NCI-H2081 treated with DMSO at 0.1 percent for 48 hours (cell line): ENCODE measurements around the gene VWA8.
"Not testable (repeated sequence)": the region's sequence is repeated elsewhere in the genome, so short reads cannot be mapped to it uniquely, and the experiment has no call there.

Source experiments
- DNase-seq: peaks from one replicate; lab custom pipeline; 2025; lab: John Stamatoyannopoulos, UW

VWA8 gene

DNA sequence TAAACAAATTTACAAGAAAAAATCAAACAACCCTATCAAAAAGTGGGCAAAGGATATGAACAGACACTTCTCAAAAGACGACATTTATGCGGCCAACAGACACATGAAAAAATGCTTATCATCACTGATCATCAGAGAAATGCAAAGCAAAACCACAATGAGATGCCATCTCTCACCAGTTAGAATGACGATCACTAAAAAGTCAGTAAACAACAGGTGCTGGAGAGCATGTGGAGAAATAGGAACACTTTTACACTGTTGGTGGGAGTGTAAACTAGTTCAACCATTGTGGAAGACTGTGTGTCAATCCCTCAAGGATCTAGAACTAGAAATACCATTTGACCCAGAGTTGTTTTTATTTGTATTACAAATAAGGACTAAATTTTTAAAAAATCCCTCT is 215.4 kb downstream of the VWA8 start:
- DNase-seq = not testable (repeated sequence)

DNA sequence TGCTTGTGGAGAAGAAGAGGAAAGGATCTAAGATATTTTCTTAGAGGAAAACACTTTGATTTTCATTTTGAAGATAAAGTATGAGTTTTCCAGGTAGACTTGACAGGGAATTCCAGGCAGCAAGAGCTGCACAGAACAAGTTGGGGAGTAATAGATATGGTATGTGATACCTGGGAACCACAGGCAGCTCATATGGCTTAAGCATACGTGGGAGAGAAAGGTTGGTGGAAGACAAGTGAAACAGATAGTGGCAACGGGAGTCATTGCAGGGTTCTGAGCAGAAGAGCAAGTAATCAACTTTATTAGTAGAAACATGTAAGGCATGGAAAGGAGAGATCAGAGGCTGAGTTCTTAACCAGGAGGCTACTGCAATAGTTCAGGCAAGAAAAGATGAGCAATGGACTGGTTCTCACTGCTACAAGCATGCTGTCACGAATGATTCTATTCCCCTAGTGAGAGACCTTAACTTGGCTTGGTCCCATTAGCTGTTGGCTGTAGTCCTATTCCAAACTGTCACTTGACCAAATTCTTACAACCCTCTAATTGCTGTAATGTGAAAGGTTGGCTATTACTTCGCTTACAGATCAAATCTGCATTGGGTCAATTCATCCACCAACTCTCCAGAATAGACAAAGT is 217.9 kb downstream of the VWA8 start:
- DNase-seq = no peak

DNA sequence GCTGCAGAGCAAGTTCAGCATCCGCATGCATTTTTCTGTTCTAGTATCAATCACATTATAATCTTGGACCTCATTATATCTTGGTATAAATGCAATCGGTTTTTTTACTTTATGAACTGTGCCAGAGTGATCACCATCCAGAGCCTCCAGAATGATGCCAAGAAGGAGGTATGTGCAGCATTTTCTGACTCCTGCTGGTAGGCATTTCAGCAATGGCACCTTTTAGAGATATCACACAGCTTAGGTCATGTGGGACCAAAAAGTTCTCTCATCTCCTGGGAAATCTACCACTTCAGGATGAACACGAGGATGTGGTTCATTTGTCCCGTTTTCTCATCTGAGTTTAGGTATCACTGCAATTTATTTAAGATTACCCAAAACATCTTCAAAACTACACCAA is 220.4 kb downstream of the VWA8 start:
- no peak for DNase-seq

DNA sequence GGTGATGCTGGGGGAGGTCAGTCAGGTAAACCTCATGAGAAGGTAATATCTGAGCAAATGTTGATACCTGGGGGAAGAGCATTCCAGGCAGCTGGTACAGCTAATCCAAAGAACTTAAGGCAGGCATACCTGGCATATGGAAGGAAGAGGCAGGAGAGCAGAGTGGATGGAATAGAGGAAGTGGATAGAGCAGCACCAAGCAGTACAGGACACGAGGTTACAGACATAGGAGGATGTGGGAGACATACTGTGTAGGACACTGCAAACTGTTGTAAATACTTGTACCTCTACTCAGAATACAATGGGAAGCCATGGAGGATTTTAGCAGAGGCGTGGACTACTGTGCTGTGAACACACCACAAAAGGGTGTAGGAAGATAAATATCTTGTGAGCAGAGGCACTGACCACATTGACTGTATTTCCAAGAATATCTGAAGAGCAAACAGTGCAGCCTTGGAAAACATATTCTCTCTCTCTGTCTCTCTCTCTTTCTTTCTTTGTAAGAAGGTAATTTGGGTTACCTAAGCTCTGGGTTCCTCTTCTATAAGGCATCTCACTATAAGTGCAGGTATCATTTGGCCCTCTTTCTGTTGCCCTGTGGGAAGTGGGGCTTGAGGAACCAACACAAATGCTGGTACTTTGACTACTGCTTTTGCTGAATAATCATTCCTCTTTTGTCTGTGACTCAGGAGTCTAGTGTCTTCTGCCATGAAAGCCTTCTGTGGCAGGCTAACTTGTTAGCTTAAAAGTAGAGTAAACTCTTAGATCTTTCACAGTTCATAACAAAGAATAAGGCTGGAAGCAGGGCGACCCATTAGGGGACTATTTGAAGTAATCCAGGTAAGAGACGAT is 238.0 kb downstream of the VWA8 start:
- no peak for DNase-seq

DNA sequence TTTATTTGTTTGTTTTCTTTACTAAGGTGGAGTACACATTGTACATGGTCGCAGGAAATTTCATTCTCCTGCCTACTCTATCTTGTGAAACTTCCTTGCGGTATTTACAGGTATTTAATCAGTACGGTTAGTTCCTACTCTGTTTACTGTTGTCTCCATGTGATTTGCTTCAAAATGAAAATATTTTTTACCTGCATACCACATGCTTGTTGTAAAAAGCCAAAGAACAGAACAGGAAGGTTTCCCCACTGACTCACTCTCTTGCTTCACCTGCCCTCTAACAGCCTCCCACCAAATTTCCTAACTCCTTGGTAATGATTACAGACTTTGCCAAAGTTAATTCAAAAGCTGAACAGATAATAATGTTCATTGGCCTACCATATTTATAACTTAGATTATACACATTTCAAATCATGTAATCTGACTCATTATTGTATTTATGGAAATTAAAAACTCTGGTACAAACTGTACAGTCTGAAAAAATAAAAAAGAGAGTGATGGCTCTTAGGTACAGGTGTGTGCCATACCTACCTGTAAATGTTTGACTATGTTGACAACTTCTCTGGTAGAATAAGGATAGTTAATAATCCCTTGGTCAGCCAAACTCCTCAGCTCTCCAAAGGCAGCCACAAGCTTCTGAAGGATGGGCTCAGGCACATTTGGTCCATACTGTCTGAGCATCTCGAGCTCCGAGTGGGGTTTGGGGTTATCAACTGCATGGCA is 239.9 kb downstream of the VWA8 start:
- DNase-seq = no peak

DNA sequence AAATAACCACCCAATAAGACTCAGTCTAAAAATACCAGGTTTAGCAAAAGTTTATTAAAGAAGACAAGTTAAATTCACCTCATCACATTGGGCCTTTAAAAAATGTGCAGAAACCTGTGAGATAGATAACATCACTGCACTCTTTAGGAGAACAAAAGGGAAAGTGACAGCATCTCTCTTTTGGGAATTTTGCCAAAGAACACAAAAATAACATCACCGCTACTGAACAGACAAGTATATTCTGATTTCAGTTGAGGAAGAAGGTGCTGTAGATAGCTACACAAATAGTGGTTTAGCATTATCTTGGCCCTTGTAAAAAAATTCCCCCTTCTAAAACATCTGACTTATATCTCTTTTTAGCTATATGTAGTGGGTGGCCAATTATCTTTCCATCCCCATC is 244.7 kb downstream of the VWA8 start:
- no peak for DNase-seq

DNA sequence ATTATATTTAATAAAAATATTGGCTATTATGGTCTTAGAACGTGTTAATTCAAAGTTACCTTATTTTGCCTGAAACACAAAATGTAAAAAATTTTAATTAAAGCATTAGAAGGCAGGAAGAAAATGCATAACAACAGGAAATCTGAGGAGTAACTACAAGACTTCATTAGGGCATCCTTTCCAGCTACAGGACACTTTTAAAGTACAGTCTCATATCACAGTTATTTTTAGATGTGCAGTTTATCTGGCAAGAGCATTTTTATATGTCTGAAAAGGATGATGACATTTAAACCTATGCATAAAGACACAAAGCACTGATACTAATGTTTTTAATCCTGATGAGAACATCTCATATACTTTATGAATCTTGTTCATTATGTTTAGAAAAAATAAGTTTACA is 247.5 kb downstream of the VWA8 start:
- no peak for DNase-seq

DNA sequence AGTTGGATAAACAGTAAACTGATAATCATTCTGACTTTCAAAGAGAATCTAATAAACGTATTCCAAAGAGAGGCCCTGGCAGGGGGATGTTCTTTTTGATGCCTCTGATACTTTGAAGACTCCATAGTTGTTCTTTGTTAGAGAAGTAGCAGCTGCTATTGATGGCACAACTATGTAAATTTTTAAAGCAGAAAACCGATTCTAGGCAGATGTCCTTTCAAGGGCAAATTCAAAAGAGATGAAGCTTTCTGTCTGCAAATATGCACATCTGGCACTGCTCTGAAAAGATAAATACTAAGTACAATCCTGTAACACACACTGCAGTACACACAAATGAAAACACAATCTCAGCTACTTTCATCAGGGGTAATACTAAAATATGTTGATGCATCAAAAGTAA is 250.1 kb downstream of the VWA8 start:
- DNase-seq = no peak

DNA sequence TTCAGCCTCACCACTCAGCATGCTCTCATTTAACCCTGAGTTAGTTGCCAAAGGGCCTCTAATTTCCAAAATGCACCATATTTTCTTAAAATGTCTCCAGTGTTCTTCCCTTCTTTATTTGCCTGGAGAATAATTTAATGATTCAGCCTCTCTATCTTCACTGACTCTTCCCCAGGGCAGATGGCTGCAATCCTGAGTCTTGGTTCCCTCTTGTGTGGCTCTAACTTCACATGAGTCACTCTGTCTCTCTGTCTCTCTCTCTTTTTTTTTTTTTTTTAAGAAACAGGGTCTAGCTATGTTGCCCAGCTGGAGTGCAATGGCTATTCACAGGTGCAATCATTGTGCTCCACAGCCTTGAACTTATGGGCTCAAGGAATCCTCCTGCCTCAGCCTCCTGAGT is 251.4 kb downstream of the VWA8 start:
- no peak for DNase-seq

DNA sequence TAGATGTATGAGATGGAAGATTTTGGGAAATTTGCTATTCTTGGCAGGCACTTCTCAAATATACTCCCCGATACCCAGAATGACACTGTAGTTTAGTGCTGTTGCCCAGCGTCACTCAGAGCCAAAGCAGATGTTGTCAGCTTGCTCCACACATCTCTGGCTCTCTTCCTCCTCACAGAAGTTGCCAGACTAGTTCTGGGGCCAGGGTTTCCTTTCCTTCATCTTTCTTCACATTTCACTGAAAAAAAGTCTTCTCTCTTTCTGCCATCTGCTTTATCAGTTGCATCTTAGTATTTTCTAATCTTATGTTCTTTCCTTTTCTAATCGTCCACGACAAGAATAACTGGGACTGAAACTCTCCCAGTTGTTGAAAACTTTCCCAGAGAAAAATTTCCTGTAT is 252.2 kb downstream of the VWA8 start:
- DNase-seq = no peak

DNA sequence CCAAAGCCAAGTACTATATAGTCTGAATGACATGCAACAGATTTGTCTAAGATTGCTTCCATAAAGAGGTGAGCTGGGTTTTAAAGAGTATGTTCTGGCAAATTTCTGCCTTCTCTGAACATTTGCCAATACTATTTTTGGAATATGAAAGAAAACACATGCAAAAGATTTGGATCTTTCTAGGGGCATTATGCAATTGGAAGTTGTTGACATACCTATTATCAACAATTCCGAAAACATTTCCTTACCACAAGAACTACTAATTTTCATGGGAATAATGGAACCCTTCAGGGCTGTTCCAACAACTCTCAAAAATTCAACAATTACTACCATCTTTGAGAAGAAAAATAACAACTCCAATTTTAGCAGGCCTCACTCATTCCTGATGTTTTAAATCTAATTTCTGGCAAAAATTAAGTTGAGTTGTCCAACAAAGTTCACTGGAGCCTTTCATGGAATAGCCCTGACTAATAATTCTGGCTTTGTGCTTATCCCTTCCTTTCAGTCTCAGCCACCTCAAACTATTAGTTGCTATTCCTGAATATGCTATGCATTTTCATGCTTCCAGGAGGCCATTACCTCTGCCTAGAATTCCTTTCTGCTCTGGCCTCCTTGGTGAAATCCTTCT is 253.6 kb downstream of the VWA8 start:
- no peak for DNase-seq

DNA sequence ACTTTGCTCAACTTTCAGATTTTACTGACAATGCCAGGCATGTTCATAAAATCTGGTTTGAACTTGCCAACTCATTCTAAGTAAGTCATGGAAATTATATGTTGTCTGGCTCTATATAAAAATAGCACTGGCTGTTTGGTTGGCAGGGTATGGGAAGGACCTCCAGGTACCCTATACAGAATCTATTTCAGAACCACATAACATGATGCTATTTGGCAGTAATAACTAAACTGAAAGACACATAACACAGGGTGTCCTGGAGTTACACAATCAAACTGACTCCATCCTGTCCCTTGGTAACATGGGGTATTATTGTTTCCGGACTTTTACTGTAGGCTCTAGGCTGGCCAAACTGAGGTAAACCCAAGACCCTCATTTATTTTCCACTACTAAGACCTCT is 254.8 kb downstream of the VWA8 start:
- no peak for DNase-seq

DNA sequence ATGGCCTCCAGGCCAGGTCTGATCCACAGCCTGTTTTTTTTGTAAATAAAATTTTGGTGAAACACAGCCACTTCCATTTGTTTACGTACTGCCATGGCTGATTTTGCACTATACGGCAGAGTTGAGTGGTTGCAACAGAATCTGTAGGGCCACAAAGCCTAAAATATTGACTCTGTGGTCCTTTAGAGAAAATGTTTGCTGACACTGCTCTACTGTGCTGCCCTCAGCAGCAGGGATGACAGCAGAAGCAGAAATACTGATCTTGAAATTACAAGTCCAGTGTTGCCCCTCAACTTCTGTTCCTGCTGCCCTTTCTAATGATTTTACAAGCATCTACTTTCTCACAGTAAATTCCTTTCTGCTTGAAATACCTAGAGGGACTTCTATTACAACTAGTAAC is 258.4 kb downstream of the VWA8 start:
- DNase-seq = no peak

DNA sequence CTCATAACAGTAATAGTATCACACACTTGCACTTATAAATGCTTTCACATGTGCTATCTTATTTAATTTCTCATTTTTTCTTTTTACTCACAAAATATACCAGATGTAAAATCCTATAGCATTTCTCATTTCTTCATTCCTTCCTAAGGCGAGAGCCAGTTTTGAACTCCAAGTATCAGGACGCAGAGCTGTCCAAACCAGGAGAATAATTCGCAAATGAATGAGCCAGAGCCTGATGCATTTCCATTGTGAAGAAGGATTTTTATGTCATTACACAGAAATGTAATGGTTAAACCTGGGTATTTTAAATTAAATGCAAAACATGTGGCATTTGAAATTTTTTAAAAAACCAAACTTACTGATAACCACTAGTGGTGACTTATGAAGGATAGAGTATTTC is 259.2 kb downstream of the VWA8 start:
- DNase-seq = no peak

DNA sequence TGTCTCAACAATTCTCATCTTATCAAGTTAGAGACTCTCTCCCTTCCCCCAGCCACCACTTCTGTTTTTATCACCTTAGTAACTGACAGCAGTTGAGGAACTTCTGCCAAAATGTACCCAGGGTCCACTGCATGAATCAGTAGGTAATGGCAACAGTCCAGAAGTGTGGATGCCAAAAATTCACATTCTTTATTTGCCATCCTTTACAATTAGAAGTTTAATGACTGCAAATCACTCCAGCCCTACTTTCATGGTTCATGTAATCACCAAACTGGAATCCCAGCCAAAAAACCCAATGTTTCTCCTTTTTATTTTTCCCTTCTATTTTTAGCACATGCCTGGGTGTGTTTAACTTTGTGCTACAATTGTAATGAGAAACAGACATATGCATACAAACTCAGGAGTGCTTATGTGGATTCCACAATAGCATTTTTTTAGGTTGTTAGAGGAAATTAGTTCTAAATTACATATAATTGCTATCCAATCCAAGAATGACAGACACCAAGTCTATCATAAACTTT is 260.1 kb downstream of the VWA8 start:
- peak; percentile 85 for DNase-seq

DNA sequence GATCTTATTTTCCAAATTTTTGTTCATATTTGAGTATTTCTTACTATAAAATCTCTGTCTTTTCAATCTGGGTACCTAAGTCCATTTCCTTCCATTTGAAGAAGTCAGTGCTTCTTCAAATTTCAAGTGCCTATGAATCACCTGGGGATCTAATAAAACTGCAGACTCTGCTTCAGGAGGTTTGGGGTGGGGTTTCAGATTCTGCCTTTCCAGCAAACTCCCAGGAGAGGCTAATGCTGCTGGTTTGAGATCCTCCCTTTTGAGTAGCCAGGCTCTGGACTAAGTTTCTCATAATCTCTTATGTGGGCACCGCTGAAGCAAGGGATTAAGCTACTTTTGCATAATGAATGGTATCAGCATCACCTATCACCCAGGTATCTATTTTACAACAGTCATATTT is 261.1 kb downstream of the VWA8 start:
- DNase-seq = no peak

DNA sequence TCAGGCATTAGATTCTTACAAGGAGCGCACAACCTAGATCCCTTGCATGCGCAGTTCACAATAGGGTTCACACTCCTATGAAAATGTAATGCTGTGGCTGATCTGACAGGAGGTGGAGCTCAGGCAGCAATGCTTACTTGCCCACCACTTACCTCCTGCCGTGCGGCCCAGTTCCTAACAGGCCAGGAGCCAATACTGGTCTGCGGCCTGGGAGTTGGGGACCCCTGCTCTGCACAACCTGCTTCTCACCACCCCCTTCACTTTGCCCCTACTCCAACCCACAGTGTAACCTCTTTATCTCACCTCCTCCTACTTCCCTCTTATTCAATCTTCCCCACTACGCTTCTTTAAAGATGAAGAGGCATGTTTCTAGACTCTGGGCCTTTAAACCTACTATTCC is 263.3 kb downstream of the VWA8 start:
- DNase-seq = no peak

DNA sequence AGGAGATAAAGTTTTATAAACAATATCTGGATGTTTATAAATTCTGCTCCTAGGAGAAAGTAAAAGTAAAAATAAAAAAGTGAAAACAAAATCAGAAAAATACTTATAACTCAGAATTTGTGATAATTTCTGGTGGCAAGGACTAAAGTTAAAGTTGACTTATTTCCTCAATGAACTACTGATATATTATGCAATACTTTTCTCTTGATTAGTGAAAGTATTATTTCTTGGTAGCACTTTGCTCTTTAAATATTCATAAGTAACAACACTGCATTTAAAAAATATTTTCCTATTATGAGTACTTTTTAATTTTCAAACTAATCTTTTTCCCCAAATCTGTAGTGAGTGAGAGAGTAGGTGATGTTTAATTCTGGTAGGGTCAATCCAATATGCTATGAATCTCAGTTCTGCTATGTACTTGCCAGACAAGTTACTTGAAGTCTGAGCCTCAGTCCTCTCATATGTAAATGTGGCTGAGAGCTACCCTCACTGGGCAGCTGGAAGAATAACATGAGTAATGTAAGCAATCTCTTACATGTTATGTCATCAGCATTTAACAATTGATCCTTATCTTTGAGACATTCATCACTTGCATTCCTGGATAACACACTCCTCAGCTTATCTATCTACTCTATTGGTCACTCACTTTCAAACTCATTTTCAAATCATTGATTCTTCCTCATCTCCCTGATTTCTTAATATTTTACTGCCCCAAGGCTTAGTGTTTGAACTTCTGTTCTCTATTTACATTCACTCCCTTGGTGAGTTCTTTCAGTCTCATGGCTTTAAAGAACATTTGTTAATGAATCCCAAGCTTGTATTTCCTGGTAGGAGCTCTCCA is 264.5 kb downstream of the VWA8 start:
- no peak for DNase-seq

DNA sequence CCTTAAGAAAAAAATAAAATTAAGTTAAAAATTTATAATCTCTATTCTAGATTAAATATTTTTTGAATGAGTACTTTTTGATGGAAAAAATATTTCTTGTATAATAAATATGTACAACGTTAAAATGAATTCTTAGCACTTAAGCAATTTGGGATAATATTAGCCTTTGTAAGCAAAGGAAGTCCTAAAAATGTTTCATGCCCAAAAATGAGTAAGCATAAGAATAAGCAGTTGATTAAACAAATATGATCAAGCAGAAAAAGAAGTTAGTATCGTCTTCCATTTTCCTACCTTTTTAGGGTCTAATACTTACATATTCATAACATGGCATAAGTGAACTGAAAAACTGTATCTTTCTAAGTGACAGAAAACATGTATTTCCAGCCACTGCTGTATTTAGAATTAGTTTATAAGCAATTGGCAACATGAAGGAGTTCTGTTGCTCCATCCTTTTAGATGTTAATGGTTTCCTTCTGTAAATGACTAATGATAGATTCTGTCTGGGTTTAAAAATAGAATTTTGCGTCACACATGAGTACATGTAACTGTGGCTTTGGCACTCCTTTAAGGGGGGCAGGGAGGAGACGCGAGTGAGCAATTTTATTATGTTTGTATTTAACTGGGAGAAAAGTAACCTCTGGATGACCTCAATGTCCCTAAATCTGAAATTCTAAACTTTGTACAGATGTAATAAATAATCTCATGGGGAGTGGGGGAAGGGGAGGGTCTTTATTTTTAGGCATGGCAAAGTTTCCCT is 266.2 kb downstream of the VWA8 start:
- peak; percentile 4 for DNase-seq

DNA sequence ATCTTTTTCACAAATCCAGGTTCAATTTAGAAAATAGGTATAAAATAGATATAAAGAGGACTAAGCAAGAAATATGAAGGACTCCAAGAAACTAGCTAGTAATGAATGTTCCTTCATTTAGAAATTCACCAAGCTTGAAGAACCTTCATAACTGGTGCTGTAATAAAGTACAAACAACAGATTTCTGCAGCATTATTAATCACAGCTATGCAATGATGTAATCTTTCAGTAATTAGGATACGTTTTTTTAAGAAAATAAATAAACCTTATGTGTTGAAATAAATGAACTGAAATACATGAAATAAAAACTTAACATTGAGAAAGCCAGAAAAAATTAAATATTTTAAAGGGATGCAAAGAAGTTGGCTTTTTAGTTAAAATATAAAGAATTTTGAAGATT is 267.5 kb downstream of the VWA8 start:
- no peak for DNase-seq

DNA sequence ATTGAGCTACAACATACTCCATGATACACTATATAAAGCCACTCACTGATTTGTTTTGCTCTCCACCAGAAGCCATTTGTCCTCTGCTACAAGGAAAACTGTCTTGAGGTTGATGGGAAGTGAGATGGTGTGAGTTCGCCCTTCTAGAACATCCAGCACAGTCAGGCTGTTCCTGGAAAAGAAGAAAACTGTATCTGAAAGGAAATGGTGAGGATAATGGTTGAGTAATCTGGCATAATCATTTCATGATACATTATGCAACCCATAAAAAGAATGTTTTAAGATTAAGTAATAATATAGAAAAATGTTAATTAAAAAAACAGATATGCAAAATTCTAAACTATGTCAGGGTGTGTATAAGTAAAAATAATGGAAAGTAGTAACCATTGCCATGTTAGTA is 269.6 kb downstream of the VWA8 start:
- DNase-seq = no peak
